GM23338 (cell line): ENCODE measurements around the gene ATIC. TPM values are rescaled to one million over a fixed set of nuclear protein-coding genes. Genes with fewer than 3 reads are reported as not detected.

Source experiments
- CREB1 ChIP-seq: fragments of 250-450 bp; sonication (Bioruptor Pico); IDR thresholded peaks from 2 replicates; pipeline ENCODE4 v1.5.0; 2020; ENCODE audit warnings: low read depth, mild to moderate bottlenecking, moderate library complexity
- EZH2 ChIP-seq: fragments of 200-600 bp; sonication (generic); IDR thresholded peaks from one replicate; pipeline ENCODE4 v1.8.0; 2017; ENCODE audit warnings: antibody characterized with exemption, mild to moderate bottlenecking, low read depth; ENCODE audit not compliant: unreplicated experiment
- EZH2phosphoT487 ChIP-seq: fragments of 200-600 bp; sonication (generic); IDR thresholded peaks from one replicate; pipeline ENCODE4 v1.8.1; 2018; ENCODE audit warnings: antibody characterized with exemption; ENCODE audit not compliant: unreplicated experiment
- JUNB ChIP-seq: IDR thresholded peaks from one replicate; pipeline ENCODE4 v1.6.1; 2016; ENCODE audit warnings: antibody characterized with exemption; ENCODE audit not compliant: unreplicated experiment
- NANOG ChIP-seq: IDR thresholded peaks from 2 replicates; pipeline ENCODE4 v1.6.1; 2016; ENCODE audit warnings: antibody characterized with exemption, borderline replicate concordance
- REST ChIP-seq: IDR thresholded peaks from one replicate; pipeline ENCODE4 v1.6.1; 2018; ENCODE audit warnings: antibody characterized with exemption; ENCODE audit not compliant: unreplicated experiment
- STAT1 ChIP-seq: IDR thresholded peaks from one replicate; pipeline ENCODE4 v1.6.1; 2016; ENCODE audit warnings: antibody characterized with exemption; ENCODE audit not compliant: unreplicated experiment
- ZNF462 ChIP-seq: fragments of 250-450 bp; sonication (Bioruptor Pico); IDR thresholded peaks from 2 replicates; pipeline ENCODE4 v1.5.0; 2020; ENCODE audit warnings: mild to moderate bottlenecking, moderate library complexity
- polyA plus RNA-seq: library from polyadenylated mRNA; unstranded; fragments of >200 nt; fragmentation: Nextera tagmentation; extraction: Ambion mirVana; gene quantifications from 2 replicates; pipeline ENCODE4 v1.2.1, GENCODE V29; 2016
- total RNA-seq: library from RNA; depleted of rRNA; stranded (reverse); fragments of >200 nt; shearing (Covaris generic); gene quantifications from 2 replicates; pipeline ENCODE4 v1.2.3, GENCODE V29; 2014

ATIC gene
- total and polyA plus RNA-seq, 2 experiments from 2014 or later, result 118 to 185 TPM

GRCh38 chr2:215286309-215286708 lies 25.6 kb upstream of the ATIC start (continued):
- TF ChIP-seq ZNF462 (CRISPR knock-in tag) (no peak), EZH2 (no peak), STAT1 (no peak), JUNB (no peak), REST (no peak), NANOG (no peak), EZH2phosphoT487 (no peak), CREB1 (CRISPR knock-in tag) (no peak)
